Caki2 (cell line): Measurements from ENCODE around the gene MUC5B. TPM values are rescaled to one million over a fixed set of nuclear protein-coding genes. Genes with fewer than 3 reads are reported as not detected.
"Not testable (repeated sequence)": the region's sequence is repeated elsewhere in the genome, so short reads cannot be mapped to it uniquely, and the experiment has no call there.

Experiments
- DNase-seq: peaks from one replicate; pipeline ENCODE4 v3.0.0-alpha.2; 2015; ENCODE audit warnings: low read depth
- in situ Hi-C: cut with HindIII; loops from 2 replicates; pipeline ENCODE4 v1.10.0; 2016; ENCODE audit warnings: low sequenced_read_pairs, low pct_unique_long_range_greater_than_20kb, mixed read lengths
- total RNA-seq: library from RNA; depleted of rRNA; stranded (reverse); fragments of >200 nt; shearing (Covaris generic); gene quantifications from 2 replicates; pipeline ENCODE4 v1.2.3, GENCODE V29; 2014; ENCODE audit warnings: low replicate concordance

The MUC5B gene
- total RNA-seq, 1 experiment from 2014 or later, result 0.03 TPM

- in situ Hi-C loops, result no loop called here
- DNase-seq, result no peak
These were observed 15.0 kb downstream of the MUC5B start for GRCh38 chr11:1237851-1238250.

DNA sequence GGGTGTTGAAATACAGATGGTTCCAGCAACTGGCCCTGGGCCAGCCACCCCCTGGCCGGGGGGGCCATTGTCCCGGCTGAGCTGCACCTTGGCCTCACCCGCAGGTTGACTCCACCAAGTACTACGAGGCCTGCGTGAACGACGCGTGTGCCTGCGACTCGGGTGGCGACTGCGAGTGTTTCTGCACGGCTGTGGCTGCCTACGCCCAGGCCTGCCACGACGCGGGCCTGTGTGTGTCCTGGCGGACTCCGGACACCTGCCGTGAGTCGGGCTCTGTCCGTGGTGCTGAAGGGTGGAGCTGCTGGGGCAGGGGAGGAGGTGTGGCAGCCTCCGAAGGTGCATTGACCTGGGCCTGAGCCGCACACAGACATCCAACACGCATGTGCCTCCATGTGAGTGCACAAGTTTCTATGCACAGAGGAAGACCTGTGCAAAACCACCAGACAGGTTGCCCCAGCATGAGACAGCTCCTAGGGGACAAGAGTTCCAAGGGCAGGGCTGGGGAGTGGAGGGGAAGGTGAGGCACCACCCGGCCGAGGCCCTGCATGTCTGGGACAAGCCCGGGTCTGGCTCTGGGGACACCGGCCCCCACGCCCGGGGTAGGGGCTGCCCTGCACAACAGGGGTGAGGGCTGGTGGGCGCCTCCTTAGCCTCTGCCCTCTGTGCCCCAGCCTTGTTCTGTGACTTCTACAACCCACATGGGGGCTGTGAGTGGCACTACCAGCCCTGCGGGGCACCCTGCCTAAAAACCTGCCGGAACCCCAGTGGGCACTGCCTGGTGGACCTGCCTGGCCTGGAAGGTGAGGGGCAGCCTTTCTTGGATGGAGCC, 16.1 kb downstream of the MUC5B start:
- peak; percentile 32 for DNase-seq
- in situ Hi-C loops, result no loop called here

GRCh38 chr11:1239596-1240205, 16.8 kb downstream of the MUC5B start:
- in situ Hi-C loops, result no loop called here
- DNase-seq, result no peak

GRCh38 chr11:1240771-1241170, 17.9 kb downstream of the MUC5B start:
- in situ Hi-C loops, result no loop called here
- no peak for DNase-seq

DNA sequence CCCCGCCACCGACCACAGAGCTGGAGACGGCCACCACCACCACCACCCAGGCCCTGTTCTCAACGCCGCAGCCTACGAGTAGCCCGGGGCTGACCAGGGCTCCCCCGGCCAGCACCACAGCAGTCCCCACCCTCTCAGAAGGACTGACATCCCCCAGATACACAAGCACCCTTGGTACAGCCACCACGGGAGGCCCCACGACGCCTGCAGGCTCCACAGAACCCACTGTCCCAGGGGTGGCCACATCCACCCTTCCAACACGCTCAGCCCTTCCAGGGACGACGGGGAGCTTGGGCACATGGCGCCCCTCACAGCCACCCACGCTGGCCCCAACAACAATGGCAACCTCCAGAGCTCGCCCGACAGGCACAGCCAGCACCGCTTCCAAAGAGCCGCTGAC, 18.8 kb downstream of the MUC5B start:
- no peak for DNase-seq
- in situ Hi-C loops, result no loop called here

DNA sequence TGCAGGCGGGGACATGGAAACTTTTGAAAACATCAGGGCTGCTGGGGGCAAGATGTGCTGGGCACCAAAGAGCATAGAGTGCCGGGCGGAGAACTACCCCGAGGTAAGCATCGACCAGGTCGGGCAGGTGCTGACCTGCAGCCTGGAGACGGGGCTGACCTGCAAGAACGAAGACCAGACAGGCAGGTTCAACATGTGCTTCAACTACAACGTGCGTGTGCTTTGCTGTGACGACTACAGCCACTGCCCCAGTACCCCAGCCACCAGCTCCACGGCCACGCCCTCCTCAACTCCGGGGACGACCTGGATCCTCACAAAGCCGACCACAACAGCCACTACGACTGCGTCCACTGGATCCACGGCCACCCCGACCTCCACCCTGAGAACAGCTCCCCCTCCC, 19.4 kb downstream of the MUC5B start:
- in situ Hi-C loops, result no loop called here
- no peak for DNase-seq

DNA sequence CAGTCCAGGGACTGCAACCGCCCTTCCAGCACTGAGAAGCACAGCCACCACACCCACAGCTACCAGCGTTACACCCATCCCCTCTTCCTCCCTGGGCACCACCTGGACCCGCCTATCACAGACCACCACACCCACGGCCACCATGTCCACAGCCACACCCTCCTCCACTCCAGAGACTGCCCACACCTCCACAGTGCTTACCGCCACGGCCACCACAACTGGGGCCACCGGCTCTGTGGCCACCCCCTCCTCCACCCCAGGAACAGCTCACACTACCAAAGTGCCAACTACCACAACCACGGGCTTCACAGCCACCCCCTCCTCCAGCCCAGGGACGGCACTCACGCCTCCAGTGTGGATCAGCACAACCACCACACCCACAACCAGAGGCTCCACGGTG, 19.9 kb downstream of the MUC5B start:
- DNase-seq, in situ Hi-C loops: not testable (repeated sequence)

DNA sequence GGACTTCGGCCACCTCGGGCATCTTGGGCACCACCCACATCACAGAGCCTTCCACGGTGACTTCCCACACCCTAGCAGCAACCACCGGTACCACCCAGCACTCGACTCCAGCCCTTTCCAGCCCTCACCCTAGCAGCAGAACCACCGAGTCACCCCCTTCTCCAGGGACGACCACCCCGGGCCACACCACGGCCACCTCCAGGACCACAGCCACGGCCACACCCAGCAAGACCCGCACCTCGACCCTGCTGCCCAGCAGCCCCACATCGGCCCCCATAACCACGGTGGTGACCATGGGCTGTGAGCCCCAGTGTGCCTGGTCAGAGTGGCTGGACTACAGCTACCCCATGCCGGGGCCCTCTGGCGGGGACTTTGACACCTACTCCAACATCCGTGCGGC, 20.7 kb downstream of the MUC5B start:
- in situ Hi-C loops, result not testable (repeated sequence)

DNA sequence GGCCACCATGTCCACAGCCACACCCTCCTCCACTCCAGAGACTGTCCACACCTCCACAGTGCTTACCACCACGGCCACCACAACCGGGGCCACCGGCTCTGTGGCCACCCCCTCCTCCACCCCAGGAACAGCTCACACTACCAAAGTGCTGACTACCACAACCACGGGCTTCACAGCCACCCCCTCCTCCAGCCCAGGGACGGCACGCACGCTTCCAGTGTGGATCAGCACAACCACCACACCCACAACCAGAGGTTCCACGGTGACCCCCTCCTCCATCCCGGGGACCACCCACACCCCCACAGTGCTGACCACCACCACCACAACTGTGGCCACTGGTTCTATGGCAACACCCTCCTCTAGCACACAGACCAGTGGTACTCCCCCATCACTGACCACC, 21.7 kb downstream of the MUC5B start:
- in situ Hi-C loops, DNase-seq: not testable (repeated sequence)

More for the DNA sequence above, 20.7 kb downstream of the MUC5B start:
- DNase-seq, result not testable (repeated sequence)

- DNase-seq, in situ Hi-C loops: not testable (repeated sequence)
These were observed 22.9 kb downstream of the MUC5B start for GRCh38 chr11:1245717-1246116.

DNA sequence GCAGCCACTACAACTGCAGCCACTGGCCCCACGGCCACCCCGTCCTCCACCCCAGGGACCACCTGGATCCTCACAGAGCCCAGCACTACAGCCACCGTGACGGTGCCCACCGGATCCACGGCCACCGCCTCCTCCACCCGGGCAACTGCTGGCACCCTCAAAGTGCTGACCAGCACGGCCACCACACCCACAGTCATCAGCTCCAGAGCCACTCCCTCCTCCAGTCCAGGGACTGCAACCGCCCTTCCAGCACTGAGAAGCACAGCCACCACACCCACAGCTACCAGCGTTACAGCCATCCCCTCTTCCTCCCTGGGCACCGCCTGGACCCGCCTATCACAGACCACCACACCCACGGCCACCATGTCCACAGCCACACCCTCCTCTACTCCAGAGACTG, 23.4 kb downstream of the MUC5B start:
- DNase-seq, in situ Hi-C loops: not testable (repeated sequence)

- DNase-seq, in situ Hi-C loops: not testable (repeated sequence)
These were observed 24.2 kb downstream of the MUC5B start for GRCh38 chr11:1247026-1247425.

- in situ Hi-C loops, DNase-seq: not testable (repeated sequence)
These were observed 26.1 kb downstream of the MUC5B start for GRCh38 chr11:1248951-1249350.

DNA sequence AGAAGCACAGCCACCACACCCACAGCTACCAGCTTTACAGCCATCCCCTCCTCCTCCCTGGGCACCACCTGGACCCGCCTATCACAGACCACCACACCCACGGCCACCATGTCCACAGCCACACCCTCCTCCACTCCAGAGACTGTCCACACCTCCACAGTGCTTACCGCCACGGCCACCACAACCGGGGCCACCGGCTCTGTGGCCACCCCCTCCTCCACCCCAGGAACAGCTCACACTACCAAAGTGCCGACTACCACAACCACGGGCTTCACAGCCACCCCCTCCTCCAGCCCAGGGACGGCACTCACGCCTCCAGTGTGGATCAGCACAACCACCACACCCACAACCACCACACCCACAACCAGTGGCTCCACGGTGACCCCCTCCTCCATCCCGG, 27.5 kb downstream of the MUC5B start:
- in situ Hi-C loops, DNase-seq: not testable (repeated sequence)

- in situ Hi-C loops, result no loop called here
- DNase-seq, result no peak
These were observed 28.4 kb downstream of the MUC5B start for GRCh38 chr11:1251236-1251770.

- in situ Hi-C loops, result no loop called here
- DNase-seq, result no peak
These were observed 29.7 kb downstream of the MUC5B start for GRCh38 chr11:1252371-1253102.

DNA sequence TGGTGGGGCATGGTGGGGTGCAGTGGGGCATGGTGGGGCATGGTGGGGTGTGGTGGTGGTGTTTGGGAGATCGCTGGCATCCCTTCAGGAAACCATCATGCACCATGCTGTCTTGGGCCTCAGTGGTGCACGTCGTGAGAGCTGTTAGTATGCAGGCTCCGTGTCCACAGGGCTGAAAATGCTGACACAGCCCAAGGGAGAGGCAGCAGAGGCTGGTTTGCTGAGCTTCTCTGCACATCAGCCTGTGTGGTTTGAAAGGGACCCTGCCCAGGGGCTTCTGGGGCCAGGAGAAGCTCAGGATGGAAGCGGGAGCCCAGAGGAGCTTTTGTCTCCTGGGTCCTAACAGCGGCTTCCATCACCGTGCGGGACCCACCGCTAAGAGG, 30.2 kb downstream of the MUC5B start:
- no peak for DNase-seq
- in situ Hi-C loops, result no loop called here

DNA sequence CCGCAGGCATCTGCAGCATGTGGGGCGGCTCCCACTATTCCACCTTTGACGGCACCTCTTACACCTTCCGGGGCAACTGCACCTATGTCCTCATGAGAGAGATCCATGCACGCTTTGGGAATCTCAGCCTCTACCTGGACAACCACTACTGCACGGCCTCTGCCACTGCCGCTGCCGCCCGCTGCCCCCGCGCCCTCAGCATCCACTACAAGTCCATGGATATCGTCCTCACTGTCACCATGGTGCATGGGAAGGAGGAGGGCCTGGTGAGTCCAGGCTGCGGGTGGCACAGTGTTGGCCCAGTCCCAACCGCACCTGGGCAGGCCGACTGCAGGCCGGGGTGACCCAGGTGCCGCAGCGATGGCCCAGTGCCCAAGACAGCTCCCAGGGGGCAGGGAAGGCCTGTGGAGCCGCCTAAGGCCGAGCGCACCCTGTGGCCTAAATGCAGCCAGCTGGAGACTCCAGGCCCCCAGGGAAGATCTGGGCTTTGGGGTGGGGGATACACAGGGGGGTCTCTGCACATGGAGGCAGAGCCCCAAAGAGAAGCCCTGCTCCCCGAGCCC, 31.3 kb downstream of the MUC5B start:
- no peak for DNase-seq
- in situ Hi-C loops, result no loop called here

DNA sequence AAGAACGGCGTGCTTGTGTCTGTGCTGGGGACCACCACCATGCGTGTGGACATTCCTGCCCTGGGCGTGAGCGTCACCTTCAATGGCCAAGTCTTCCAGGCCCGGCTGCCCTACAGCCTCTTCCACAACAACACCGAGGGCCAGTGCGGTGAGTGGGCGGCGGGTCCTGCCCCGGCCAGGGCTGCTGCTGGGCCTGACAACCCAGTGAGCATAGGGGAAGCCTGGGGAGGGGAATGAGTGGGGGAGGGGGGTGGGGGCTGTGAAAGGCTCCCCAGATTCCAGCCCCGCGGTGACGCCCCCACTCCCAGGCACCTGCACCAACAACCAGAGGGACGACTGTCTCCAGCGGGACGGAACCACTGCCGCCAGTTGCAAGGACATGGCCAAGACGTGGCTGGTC, 31.9 kb downstream of the MUC5B start:
- in situ Hi-C loops, result no loop called here
- no peak for DNase-seq
